Tibial artery (tissue), 4 donors: Measurements from ENCODE around the gene PPP1R1B.

Experiments used
- DNase-seq, 2 donors: peaks; one replicate each; pipeline ENCODE4 v3.0.0-alpha.2; 2019
- H3K27ac ChIP-seq, 2 donors: fragments of 200-600 bp; sonication (generic) in 1 of 2; 1 replicate in 1 of 2; 2 replicates in 1 of 2; pipeline ENCODE4 v1.5.1; 2018 to 2019; ENCODE audit warnings: mild to moderate bottlenecking in 1 of 2
- H3K27me3 ChIP-seq, 2 donors: fragments of 200-600 bp; sonication (generic) in 1 of 2; one replicate each; pipeline versions ENCODE4 v1.5.1 to v1.6.0; 2016 to 2019
- H3K36me3 ChIP-seq, 3 donors: fragments of 200-600 bp; sonication (generic) in 2 of 3; one replicate each; pipeline ENCODE4 v1.5.1; 2016 to 2019; ENCODE audit warnings: mild to moderate bottlenecking in 2 of 3
- H3K4me1 ChIP-seq, 4 donors: fragments of 200-600 bp; sonication (generic) in 2 of 4; 1 replicate in 3 of 4; 2 replicates in 1 of 4; pipeline ENCODE4 v1.5.1; 2016 to 2019
- H3K4me3 ChIP-seq, 2 donors: fragments of 200-600 bp; sonication (generic) in 1 of 2; 1 replicate in 1 of 2; 2 replicates in 1 of 2; pipeline ENCODE4 v1.5.1; 2018 to 2019; ENCODE audit warnings: mild to moderate bottlenecking in 2 of 2
- H3K9me3 ChIP-seq, 3 donors: fragments of 200-600 bp; sonication (generic) in 1 of 3; one replicate each; pipeline ENCODE4 v1.5.1; 2016 to 2019
- intact Hi-C: fragments of 100-400 bp; cut with DNase I; formaldehyde crosslinking; loops from one replicate; pipeline ENCODE4 v1.15.0; 2023; ENCODE audit warnings: low total_unique reads
- TF ChIP-seq, protein P1 (sequence below), 2 experiments: fragments of 200-600 bp in 1 of 2; fragments of 450-650 bp in 1 of 2; IDR thresholded peaks; one replicate each; pipeline ENCODE4 v1.5.1; 2017 to 2019; ENCODE audit warnings: antibody characterized with exemption in 2 of 2, mild to moderate bottlenecking in 1 of 2, moderate library complexity in 1 of 2

Gene PPP1R1B

DNA sequence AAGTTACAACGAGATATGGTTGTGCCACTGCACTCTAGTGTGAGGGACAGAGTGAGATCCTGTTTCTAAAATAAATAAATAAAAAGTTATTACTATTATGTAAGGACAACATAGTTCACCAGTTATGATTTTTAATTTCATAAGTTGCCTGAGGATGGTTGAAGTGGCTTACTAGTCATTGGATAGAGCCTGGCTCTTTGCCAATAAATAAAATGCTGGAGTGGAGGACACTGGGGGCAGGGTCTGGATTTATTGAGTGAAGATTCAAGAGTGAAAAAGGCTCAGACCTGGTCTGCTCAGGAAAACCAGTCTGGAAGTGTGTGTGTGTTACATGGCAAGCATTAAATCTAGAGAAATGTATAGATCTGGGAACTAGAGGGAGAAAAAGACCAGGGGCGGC is 12.3 kb downstream of the PPP1R1B start:
- no peaks in the 10 kb centered on the region for H3K36me3 ChIP-seq
- no peak overlapping the region for H3K27ac ChIP-seq
- no peaks in the 10 kb centered on the region for H3K27me3 ChIP-seq
- H3K9me3 ChIP-seq: no peaks in the 10 kb centered on the region
- DNase-seq: no peak
- no peak overlapping the region for H3K4me3 ChIP-seq
- TF ChIP-seq, protein P1, sequence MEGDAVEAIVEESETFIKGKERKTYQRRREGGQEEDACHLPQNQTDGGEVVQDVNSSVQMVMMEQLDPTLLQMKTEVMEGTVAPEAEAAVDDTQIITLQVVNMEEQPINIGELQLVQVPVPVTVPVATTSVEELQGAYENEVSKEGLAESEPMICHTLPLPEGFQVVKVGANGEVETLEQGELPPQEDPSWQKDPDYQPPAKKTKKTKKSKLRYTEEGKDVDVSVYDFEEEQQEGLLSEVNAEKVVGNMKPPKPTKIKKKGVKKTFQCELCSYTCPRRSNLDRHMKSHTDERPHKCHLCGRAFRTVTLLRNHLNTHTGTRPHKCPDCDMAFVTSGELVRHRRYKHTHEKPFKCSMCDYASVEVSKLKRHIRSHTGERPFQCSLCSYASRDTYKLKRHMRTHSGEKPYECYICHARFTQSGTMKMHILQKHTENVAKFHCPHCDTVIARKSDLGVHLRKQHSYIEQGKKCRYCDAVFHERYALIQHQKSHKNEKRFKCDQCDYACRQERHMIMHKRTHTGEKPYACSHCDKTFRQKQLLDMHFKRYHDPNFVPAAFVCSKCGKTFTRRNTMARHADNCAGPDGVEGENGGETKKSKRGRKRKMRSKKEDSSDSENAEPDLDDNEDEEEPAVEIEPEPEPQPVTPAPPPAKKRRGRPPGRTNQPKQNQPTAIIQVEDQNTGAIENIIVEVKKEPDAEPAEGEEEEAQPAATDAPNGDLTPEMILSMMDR (IDR thresholded peaks at IDR 0.05): no peak
- intact Hi-C loops: loop anchor here (5.0 kb wide), 1 partner anchor 33 kb away; no protein-coding TSS in a partner anchor
- peaks cover 0 to 47% (median 31%) of the 10 kb centered on the region in 4 donors for H3K4me1 ChIP-seq

DNA sequence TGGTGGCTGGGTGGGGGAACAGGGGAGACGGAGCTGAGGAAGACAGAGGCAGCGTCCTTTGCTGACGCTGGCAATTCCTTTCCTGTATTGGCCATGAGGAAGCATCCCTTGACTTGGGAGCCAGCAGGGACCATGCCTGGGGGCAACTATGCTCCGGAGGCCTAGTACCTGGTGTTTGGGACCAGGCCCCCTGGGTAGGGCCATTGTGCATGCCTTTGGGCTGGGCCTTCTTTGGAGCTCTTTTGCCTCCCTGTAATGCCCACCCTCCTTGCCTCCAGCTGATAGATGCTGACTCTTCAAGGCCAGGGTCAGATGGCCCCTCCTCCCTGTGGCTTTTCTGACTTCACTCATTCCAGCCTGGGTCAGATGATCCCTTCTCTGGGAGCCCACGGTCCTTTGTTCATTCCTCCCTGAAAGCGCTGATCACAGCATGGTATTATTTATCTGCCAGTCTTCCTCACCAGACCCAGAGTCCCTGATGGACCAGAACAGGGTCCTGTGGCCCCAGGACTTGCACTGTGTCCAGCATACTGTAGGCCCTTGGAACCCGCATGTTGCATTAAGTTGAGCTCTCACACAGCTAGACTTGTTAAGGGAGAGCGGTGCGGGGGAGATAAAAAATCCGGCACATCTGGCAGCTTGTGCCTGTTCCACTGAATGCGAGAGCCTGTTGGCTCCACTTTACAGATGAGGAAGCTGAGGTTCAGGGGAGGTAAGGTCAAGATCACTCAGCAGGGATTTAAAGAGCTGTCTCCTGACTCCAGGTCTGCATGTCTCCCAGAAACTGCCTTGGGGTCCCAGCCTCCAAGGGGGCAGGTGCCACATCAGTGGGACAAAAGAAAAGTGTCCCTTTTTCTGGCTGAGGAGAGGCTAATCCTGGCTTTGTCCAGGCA is 13.1 kb downstream of the PPP1R1B start:
- no peak for DNase-seq
- intact Hi-C loops: loop anchor here (5.0 kb wide), 1 partner anchor 32 kb away; no protein-coding TSS in a partner anchor
- Histone ChIP-seq H3K4me3 (no peak overlapping the region), H3K36me3 (no peaks in the 10 kb centered on the region), H3K4me1 (peaks cover 0 to 44% (median 31%) of the 10 kb centered on the region in 4 donors), H3K27me3 (no peaks in the 10 kb centered on the region), H3K9me3 (no peaks in the 10 kb centered on the region), H3K27ac (no peak overlapping the region)
- TF ChIP-seq, protein P1 (IDR thresholded peaks at IDR 0.05): no peak

DNA sequence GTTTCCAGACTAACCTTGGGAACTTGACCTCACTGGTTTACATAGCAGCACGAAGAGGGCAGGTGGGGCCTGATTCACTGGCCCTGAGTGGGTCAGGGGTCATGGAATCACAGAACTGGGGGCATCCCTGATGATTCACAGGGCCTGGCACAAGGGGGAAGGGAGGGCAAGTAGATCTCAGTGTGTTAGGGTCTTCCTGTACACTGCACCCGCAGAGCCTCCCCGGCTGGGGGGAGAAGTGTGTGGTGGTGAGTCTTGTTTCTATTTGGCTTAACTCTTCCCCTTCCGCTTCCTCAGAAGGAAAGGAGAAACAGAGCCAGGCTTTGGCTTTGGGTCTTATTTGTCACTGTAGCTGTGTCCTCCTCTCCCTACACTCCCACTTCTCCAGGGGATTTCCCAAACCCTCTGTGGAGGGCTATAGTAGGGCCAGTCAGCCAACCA is 13.9 kb downstream of the PPP1R1B start:
- Histone ChIP-seq H3K9me3 (no peaks in the 10 kb centered on the region), H3K4me1 (peaks cover 0 to 44% (median 31%) of the 10 kb centered on the region in 4 donors), H3K36me3 (no peaks in the 10 kb centered on the region), H3K27ac (no peak overlapping the region), H3K27me3 (no peaks in the 10 kb centered on the region), H3K4me3 (no peak overlapping the region)
- intact Hi-C loops: no loop called here
- DNase-seq: no peak
- TF ChIP-seq, protein P1 (IDR thresholded peaks at IDR 0.05): no peak

DNA sequence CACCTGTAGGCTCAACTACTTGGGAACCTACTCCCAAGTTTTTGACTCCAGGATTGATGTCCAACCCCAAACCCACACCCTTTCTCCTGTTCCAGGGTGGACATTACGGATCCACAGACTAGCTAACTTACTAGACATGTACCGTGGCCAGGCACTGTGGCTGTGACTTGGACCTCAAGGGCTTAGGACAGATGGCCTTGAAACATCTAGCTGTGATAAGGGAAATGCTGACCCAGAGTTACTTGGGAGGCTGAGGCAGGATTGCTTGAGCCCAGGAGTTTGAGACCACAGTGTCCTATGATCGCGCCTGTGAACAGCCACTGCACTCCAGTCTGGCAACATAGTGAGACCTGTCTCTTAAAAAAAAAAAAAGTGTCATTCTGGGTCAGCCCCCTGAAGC is 14.3 kb downstream of the PPP1R1B start:
- Histone ChIP-seq H3K9me3 (no peaks in the 10 kb centered on the region), H3K27ac (no peak overlapping the region), H3K36me3 (no peaks in the 10 kb centered on the region), H3K27me3 (no peaks in the 10 kb centered on the region), H3K4me3 (no peak overlapping the region), H3K4me1 (peaks cover 0 to 40% (median 30%) of the 10 kb centered on the region in 4 donors)
- intact Hi-C loops: no loop called here
- DNase-seq: no peak
- TF ChIP-seq, protein P1 (IDR thresholded peaks at IDR 0.05): no peak

DNA sequence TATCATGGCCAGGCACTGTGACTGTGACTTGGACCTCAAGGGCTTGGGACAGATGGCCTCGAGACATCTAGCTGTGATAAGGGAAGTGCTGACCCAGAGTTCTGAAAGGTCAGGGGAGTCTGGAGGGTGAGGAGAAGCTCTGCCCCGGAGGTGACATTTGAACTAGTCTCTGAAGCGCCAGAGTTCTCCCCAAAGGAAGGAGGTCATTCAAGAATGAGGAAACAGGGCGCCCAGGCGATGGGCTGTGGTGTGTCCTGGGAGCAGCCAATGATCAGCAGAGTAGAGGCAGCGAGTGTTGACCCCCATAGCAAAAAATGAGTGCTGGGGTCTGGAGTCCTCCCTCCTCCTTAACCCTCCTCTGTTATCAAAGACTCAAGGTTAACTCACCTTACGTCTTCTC is 15.1 kb downstream of the PPP1R1B start:
- DNase-seq: no peak
- intact Hi-C loops: no loop called here
- H3K9me3 ChIP-seq: no peaks in the 10 kb centered on the region
- TF ChIP-seq, protein P1 (IDR thresholded peaks at IDR 0.05): no peak
- no peak overlapping the region for H3K4me3 ChIP-seq
- peaks cover 0 to 32% (median 24%) of the 10 kb centered on the region in 4 donors for H3K4me1 ChIP-seq
- H3K36me3 ChIP-seq: no peaks in the 10 kb centered on the region
- no peaks in the 10 kb centered on the region for H3K27me3 ChIP-seq
- H3K27ac ChIP-seq: no peak overlapping the region
